ENCODE data around the gene PHIP. TPM values are rescaled to one million over a fixed set of nuclear protein-coding genes. Genes with fewer than 3 reads are reported as not detected.

The PHIP gene
- total RNA-seq, 1 experiment from 2014 or later = 22.6 TPM

DNA sequence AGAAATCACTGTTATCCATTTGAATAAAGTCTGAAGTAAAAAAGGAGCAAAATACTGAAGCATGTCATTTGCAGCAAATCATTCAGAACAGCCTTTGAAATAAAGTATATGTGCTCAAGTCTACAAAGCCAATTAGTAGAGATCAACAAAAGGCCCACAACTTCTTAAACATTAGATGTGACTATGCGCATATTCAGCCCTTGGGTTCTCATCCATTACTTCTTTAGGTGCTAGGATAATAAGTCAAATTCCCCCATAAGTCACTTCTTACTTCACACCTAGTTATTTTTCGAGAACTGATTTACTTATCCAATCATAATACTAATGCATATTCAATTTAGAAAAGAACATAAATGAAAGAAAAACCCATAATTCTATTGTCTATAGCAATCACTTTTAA, 31.0 kb downstream of the PHIP start:
- Histone ChIP-seq H3K4me2 (ENCODE audit: low read length) (no peak overlapping the region), H3K9me3 (ENCODE audit: control insufficient read depth in 1 of 2, insufficient read depth in 1 of 2, low read depth in 1 of 2, low read length in 2 of 2) (no peaks in the 10 kb centered on the region), H3K9ac (ENCODE audit: low read length) (no peak overlapping the region), H3K27me3 (ENCODE audit: insufficient read depth, low read length) (no peaks in the 10 kb centered on the region), H3K9me2 (ENCODE audit: insufficient read depth) (no peaks in the 10 kb centered on the region), H3K27ac (ENCODE audit: low read depth, low read length) (no peak overlapping the region), H3K36me3 (ENCODE audit: control insufficient read depth in 1 of 2, insufficient read depth in 2 of 2, low read length in 2 of 2) (peaks cover 1 to 9% of the 10 kb centered on the region in 2 experiments), H3K79me2 (ENCODE audit: insufficient read depth, low read length) (peaks cover 34% of the 10 kb centered on the region), H4K20me1 (ENCODE audit: insufficient read depth) (0 out of 2 replicates have a peak, but pooled peaks cover 7% of the 10 kb centered on the region), H2AFZ (ENCODE audit: low read depth, low read length, poor library complexity, severe bottlenecking) (no peak overlapping the region), H3K4me3 (replicated peaks in 1 of 2; ENCODE audit: low read depth in 1 of 2, low read length in 2 of 2) (no peak overlapping the region), H3K4me1 (ENCODE audit: control insufficient read depth in 1 of 2, insufficient read depth in 2 of 2, low read length in 2 of 2) (no peaks in the 10 kb centered on the region)
- ChIA-PET CTCF (no interaction called here), RAD21 (ENCODE audit: low non-redundant PET in 1 of 2, low total read pairs in 2 of 2, uncharacterized antibody in 2 of 2, unreplicated experiment in 2 of 2) (no interaction called here), POLR2A (no interaction called here)
- no TSS peak for BruUV-seq (replicated peaks)
- ATAC-seq (no peak), DNase-seq (ENCODE audit: low read depth, low spot score) (no peak)
- no peak for TF ChIP-seq TCF7L2 (IDR thresholded peaks at IDR 0.05; ENCODE audit: borderline replicate concordance, extremely low read depth, insufficient read depth, insufficient read length)
- TF ChIP-seq, protein P1, sequence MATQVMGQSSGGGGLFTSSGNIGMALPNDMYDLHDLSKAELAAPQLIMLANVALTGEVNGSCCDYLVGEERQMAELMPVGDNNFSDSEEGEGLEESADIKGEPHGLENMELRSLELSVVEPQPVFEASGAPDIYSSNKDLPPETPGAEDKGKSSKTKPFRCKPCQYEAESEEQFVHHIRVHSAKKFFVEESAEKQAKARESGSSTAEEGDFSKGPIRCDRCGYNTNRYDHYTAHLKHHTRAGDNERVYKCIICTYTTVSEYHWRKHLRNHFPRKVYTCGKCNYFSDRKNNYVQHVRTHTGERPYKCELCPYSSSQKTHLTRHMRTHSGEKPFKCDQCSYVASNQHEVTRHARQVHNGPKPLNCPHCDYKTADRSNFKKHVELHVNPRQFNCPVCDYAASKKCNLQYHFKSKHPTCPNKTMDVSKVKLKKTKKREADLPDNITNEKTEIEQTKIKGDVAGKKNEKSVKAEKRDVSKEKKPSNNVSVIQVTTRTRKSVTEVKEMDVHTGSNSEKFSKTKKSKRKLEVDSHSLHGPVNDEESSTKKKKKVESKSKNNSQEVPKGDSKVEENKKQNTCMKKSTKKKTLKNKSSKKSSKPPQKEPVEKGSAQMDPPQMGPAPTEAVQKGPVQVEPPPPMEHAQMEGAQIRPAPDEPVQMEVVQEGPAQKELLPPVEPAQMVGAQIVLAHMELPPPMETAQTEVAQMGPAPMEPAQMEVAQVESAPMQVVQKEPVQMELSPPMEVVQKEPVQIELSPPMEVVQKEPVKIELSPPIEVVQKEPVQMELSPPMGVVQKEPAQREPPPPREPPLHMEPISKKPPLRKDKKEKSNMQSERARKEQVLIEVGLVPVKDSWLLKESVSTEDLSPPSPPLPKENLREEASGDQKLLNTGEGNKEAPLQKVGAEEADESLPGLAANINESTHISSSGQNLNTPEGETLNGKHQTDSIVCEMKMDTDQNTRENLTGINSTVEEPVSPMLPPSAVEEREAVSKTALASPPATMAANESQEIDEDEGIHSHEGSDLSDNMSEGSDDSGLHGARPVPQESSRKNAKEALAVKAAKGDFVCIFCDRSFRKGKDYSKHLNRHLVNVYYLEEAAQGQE (IDR thresholded peaks at IDR 0.05; ENCODE audit: low read depth) = no peak
- TF ChIP-seq FOSL1 (IDR thresholded peaks at IDR 0.05; ENCODE audit: low read depth) = no peak
- TF ChIP-seq ELF1 (IDR thresholded peaks at IDR 0.05; ENCODE audit: borderline replicate concordance, low read depth) = no peak
- TF ChIP-seq, protein P2, sequence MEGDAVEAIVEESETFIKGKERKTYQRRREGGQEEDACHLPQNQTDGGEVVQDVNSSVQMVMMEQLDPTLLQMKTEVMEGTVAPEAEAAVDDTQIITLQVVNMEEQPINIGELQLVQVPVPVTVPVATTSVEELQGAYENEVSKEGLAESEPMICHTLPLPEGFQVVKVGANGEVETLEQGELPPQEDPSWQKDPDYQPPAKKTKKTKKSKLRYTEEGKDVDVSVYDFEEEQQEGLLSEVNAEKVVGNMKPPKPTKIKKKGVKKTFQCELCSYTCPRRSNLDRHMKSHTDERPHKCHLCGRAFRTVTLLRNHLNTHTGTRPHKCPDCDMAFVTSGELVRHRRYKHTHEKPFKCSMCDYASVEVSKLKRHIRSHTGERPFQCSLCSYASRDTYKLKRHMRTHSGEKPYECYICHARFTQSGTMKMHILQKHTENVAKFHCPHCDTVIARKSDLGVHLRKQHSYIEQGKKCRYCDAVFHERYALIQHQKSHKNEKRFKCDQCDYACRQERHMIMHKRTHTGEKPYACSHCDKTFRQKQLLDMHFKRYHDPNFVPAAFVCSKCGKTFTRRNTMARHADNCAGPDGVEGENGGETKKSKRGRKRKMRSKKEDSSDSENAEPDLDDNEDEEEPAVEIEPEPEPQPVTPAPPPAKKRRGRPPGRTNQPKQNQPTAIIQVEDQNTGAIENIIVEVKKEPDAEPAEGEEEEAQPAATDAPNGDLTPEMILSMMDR (IDR thresholded peaks at IDR 0.05 in 2 of 3, conservative IDR thresholded peaks at IDR 0.05 in 1 of 3; ENCODE audit: borderline replicate concordance in 1 of 3, insufficient read depth in 1 of 3, low read depth in 2 of 3, low read length in 2 of 3) = no peak
- no peak for TF ChIP-seq CBX3 (IDR thresholded peaks at IDR 0.05; ENCODE audit: low read depth)
- no peak for TF ChIP-seq SRF (IDR thresholded peaks at IDR 0.05; ENCODE audit: low read depth)
- TF ChIP-seq ZFX (IDR thresholded peaks at IDR 0.05) = no peak
- TF ChIP-seq, protein P3, sequence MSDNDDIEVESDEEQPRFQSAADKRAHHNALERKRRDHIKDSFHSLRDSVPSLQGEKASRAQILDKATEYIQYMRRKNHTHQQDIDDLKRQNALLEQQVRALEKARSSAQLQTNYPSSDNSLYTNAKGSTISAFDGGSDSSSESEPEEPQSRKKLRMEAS (IDR thresholded peaks at IDR 0.05) = no peak
- no peak for TF ChIP-seq POLR2A (IDR thresholded peaks at IDR 0.05; ENCODE audit: borderline replicate concordance, extremely low read depth, insufficient read depth, insufficient read length)
- no peak for TF ChIP-seq EZH2phosphoT487 (IDR thresholded peaks at IDR 0.05; ENCODE audit: borderline replicate concordance)
- no peak for TF ChIP-seq YY1 (IDR thresholded peaks at IDR 0.05; ENCODE audit: extremely low read depth, insufficient replicate concordance, low read depth, low read length)
- TF ChIP-seq, protein P4, sequence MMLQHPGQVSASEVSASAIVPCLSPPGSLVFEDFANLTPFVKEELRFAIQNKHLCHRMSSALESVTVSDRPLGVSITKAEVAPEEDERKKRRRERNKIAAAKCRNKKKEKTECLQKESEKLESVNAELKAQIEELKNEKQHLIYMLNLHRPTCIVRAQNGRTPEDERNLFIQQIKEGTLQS (IDR thresholded peaks at IDR 0.05) = no peak
- TF ChIP-seq EZH2 (IDR thresholded peaks at IDR 0.05) = no peak
- no peak for TF ChIP-seq RAD21 (IDR thresholded peaks at IDR 0.05; ENCODE audit: low read depth)
- intact Hi-C loops (cut with micrococcal nuclease) = no loop called here

All from HCT116 (cell line).